DLD1 (cell line): ENCODE results near the gene SAV1.
"Not testable (repeated sequence)": the region's sequence is repeated elsewhere in the genome, so short reads cannot be mapped to it uniquely, and the experiment has no call there.

ENCODE experiments used
- in situ Hi-C: cut with HindIII; loops from 2 replicates; pipeline ENCODE4 v1.10.0; 2017; ENCODE audit warnings: low sequenced_read_pairs

Gene SAV1

DNA sequence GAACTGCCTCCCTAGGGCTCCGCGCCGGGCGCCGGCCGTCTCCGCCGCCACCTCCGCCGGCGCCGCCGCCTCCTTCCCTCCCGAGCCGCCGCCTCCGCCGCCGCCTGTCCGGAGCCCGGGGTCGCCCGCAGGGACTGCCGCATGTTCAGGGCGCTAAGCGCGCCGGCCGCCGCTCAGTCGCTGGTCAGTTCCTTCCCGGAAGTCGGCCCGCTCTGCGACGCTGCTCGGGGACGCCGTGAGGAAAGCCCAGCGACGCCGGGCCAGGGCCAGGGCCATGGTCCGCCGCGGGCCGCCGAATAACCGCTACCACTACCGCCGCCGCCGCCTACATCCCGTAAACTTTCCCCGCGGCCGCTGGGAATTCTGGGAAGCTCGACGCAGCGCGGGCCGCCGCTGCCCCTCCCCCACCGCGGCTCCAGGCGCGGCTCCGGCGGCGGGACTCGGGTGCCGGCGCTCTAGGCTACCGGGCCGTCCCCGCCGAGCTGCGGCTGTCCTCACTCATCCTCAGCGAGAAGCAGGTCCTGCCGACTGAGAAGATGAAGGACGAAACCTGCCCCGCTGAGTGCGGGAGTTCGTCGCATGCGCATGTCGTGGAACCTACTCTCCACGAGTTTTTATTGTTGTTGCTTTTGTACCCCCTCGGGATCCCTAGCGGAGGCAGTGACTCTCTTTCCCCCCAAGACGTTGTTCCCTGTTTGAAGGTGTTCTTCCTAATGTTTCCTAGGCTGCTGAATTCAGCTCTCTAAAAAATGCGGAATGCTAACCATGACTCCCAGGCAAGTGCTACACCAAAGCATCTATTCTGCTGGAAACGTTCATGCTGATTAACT lies at the start of gene SAV1:
TSS of gene SAV1 (minus strand) at position 311 of the 830 bp plus-strand sequence. CDS start 339 bp downstream, outside the sequence.
- in situ Hi-C loops = no loop called here

DNA sequence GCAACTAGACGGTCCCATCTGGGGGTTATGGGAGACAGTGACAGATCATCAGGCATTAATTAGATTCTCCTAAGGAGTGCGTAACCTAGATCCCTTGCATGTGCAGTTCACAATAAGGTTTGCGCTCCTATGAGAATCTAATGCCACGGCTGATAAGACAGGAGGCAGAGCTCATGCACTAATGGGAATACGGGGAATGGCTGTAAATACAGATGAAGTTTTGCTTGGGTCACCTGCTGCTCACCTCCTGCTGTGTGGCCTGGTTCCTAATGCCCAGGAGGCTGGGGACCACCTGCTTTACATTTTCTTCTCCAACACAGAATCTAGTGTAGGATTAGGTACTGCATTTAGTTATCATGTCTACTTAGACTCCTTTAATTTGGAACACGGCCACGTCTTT lies 49.7 kb upstream of the SAV1 start:
- in situ Hi-C loops = no loop called here

DNA sequence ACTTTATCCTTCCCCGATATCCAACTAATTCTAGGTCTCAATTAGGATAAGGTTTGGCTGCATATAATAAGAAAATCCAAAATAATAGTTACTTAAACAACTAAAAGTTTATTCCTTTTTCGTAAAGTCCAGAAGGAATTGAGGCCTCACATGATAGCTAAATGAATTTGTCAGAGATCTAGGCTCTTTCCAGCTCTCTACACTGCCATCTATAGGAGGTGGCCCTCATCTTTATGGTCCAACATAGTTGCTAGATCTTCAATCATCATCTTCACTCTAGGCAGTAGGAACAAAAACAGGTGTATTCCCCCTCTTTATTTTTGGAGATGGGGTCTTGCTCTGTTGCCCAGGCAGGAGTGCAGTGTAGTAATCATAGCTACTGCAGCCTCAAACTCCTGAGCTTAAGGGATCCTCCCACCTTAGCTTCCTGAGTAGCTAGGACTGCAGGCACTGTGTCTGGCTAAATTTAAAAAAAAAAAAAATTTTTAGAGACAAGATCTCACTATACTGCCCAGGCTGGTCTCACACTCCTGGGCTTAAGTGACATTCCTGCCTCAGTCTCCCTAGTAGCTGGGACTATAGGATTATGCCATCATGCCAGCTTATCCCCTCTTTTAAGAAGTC lies 46.5 kb upstream of the SAV1 start:
- in situ Hi-C loops = no loop called here

DNA sequence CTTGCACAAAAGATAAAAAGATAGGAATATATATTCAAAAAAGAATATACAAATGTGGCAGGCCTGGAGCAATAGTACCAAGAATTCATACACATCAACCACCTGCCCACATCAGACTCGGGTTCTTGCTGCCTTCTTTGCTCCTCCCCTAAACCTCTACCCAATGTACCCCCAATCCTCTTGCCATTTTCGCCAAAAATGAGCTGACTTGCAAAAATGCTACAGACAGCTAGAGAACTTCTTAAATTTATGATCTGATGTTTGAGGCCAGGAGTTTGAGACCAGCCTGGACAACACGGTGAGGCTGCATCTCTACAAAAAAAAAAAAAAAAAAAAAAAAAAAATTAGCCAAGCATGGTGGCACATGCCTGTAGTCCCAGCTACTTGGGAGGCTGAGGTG lies 42.9 kb upstream of the SAV1 start:
- in situ Hi-C loops = no loop called here

DNA sequence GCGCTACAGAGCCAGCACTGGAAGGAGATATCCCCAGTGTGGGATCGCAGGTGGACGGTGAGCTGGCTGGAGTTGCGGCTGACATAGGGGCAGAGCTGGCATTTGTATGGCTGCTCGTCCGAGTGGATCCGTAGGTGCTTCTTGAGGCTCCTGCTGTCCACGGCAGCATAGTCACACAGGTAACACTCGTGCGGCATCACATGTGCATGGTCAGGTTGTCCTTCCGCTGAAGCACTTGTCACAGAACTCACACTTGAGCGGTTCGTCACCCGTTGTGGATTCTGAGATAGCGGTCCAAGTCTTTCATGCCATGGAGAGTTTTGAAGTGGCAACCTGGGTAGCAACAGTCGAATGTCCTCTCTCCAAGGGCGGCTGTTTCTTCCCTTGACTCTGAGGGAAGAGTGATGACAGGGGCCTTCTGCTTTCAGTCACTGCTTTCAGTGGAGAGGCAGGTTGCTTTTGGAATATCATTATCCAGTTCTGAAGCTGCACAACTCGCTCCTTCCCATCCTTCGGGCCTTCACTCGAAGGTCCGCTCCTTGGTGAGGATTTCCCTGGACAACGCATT lies 37.0 kb upstream of the SAV1 start:
- in situ Hi-C loops = no loop called here

DNA sequence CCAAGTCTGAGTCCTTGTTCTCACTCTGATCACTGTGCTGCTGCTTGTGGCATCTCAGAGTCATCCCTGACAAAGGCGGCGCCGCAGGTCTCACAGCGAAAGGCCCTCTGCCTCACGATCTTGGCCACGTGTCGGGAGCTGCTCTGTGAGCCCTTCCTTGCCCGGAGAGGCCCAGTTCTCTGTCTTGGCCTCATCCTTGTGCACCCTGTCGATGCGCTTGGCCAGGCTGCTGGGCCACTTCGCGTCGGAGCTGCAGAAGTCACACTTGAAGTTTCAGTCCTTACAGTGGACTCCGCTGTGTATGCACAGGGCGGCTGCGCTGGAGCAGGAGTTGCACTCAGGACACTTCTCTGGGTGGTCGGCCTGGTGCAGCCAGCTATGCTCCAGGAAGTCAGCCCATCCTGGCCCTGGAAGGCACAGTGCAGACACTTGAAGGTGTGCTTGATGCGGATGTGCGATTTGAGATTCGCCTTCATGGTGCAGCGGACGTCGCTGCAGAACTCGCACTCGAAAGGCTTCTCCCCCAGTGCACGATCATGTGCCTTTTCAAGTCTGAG lies 36.4 kb upstream of the SAV1 start:
- in situ Hi-C loops = no loop called here

DNA sequence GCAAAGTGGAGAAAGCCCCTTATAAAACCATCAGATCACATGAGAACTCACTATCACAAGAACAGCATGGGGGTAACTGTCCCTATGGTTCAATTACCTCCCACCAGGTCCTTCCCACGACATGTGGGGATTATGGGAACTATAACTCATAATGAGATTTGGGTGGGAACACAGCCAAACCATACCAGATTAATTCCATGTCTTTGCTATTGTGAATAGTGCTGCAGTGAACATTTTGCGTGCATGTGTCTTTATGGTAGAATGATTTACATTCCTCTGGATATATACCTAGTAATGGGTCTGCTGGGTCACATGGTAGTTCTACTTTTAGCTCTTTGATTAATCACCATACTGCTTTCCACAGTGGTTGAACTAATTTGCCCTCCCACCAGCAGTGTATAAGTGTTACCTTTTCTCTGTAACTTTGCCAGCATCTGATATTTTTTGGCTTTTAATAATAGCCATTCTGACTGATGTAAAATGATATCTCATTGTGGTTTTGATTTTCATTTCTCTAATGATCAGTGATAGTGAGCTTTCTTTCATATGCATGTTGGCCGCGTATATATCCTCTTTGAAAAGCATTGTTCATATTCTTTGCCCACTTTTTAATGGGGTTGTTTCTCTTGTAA lies 29.7 kb upstream of the SAV1 start:
- in situ Hi-C loops = no loop called here

DNA sequence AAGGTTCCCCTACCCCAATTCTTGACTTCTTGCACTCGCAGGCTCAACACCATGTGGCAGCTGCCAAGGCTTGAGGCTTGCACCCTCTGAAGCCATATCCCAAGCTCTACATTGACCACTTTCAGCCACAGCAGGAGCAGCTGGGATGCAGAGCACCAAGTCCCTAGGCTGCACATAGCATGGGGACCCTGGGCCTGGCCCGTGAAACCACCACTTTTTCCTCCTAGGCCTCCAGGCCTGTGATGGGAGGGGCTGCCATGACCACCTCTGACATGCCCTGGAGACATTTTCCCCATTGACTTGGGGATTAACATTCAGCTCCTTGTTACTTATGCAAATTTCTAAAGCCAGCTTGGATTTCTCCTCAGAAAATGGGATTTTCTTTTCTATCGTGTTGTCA lies 26.2 kb upstream of the SAV1 start:
- in situ Hi-C loops = not testable (repeated sequence)

DNA sequence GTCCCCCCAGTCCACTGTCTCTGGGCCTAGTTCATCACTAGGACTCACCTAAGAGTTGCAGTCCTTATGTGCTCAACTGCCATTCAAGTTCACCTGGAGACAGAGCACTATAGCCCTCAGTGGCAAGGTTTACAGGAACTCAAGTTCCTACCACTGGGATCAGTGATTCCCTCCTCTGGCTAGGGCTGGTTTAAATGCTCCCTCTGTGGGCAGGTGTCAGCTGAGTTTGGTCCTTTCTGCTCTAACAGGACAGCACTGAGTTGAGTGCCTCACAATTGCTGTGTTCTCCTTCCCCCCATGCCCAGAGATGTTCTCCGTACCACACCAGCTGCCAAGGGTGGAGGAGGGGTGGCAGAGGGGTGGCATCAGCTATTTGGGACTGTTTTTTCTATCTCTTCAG lies 20.8 kb upstream of the SAV1 start:
- in situ Hi-C loops = no loop called here

DNA sequence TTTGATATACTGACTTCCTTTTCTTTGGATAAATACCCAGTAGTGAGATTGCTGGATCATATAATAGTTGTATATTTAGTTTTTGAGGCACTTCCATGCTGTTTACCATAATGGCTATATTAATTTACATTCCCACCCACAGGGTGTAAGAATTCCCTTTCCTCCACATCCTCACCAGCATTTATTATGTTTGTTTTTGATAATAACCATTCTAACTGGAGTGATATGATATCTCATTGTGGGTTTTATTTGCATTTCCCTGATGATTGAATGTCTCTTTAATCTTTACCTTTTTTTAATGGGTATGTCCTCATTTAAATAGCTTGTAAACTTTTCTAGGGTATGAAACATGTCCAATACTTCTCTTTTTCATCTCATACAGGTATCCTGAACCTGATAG lies 11.6 kb upstream of the SAV1 start:
- in situ Hi-C loops = no loop called here

DNA sequence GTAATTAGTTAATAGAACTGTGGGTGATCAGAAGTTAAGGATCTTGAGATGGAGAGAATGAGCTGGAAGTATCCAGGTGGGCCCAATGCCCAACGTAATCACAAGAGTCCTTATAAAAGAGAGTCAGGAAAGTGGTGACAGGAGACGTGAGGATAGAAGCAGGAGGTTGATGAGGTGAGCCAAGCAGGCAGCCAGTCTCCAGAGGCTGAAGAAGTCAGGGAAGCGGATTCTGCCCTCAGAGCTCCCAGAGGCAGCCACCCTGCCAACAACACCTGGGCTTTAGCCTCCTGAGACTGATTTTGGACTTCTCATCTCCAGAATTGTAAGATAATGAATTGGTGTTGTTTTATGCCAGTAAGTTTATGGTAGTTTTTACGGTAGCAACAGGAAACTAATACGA lies 10.1 kb upstream of the SAV1 start:
- in situ Hi-C loops = no loop called here

DNA sequence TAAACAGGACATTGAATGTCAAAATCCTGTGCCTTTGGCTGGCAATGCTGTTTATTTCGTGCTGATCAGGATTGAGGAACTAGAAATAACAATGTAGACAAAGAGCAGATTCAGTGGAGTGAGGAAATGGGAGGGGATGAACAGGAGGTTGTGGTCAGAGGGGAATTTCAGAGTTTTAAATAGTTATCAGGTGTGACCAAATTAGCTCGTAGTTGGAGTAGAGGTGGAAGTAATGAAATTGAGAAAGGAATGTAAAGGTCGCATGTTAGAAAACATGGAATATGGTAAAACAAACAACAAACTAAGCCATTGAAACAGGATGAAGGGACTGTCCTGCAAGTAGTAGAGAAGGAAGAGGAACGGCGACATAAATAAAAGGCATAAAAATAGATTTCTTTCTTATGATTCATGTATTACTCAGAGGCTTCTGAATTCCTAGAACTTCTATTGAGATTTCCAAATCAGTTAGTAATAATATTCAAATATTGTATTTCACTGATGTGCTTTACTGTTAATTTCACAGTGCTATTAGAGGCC lies 9.5 kb upstream of the SAV1 start:
- in situ Hi-C loops = no loop called here

DNA sequence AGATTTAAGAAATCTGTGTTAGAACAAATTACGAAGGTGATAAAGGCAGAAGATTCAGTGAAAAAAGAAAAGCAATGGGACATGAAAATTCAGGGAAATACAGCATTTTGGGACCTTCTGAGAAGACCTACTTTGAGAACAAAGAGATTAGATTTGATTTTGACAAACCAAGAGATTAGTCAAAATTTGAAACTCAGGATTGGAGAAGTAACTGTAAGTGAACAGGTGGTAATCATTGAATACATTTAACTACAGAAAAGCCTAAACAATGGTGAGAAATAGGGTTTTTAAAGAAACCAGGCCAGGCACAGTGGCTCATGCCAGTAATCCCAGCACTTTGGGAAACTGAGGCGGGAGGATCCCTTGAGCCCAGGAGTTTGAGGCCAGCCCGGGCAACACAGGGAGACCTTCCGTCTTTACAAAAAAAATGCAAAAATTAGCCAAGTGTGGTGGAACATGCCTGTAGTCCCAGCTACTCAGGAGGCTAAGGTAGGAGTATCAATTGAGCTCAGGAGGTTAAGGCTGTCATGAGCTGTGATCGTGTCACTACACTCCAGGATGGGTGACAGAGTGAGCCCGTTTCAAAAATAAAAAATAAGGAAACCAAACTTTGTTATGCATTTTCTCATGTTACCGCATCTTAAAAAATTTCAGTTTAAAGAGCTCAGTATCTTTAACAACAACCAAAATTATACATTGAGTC lies 8.9 kb upstream of the SAV1 start:
- in situ Hi-C loops = no loop called here

DNA sequence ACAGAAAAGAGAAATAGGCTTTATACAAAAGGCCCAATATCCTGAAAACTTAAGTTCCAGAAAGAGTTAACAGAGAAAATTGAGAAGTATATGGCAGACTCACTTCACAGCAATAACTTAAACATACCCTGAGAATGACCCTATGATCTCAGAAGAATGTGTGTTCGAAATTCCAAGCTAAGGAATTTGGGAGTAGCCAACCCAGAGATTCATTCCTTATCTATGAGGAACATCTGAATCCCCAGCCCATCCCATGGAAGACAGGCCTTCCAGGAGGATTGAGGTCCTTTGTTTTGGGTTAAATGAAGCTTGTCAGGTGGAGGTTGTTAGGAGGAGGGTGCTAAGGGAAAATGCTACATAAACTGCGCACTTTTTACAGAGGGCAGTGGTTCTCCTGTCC lies 7.5 kb upstream of the SAV1 start:
- in situ Hi-C loops = no loop called here

DNA sequence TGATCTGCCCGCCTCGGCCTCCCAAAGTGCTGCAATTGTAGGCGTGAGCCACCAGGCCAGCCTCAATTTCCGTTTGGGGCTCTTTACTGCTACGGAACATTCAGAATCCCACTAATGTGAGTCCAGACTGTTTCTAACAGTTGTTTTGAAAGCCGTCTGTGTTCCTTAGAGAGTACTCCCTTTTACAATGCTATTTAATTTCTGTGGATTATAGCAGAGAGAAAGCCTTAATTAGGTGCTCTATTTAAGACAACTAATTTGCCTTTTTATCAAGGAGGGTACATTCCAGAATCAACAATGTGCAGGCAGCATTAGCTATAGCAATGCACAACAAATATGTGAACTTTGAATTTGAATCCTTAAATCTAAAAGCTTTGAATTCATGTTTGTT lies 2.8 kb upstream of the SAV1 start:
- in situ Hi-C loops = no loop called here

DNA sequence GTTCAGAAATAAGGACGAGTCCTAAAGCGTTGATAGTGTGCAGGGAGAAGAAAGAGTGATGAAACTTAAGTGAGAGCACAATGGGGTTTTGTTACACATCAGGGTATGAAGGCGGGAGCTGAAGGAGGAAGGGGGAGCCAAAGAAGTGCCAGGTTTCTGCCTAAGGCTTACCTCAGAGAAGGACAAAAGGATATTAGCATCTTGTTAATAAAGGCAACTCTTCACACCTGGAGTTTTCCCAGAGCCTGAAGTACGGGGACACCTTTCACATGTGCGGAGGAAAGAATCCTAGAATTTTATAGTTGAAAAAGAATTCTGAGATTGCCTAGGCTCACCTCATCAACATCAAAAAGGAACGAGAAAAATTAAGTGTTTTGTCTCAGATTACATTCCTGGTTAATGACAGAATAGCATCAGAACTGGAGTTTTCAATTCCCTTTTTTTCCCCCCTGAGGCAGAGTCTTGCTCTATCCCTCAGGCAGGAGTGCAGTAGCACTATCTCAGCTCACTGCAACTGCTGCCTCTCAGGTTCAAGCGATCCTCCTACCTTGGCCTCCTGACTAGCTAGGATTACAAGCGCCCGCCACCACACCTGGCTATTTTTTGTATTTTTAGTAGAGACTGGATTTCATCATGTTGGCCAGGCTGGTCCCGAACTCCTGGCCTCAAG lies 2.2 kb upstream of the SAV1 start:
- in situ Hi-C loops = no loop called here

DNA sequence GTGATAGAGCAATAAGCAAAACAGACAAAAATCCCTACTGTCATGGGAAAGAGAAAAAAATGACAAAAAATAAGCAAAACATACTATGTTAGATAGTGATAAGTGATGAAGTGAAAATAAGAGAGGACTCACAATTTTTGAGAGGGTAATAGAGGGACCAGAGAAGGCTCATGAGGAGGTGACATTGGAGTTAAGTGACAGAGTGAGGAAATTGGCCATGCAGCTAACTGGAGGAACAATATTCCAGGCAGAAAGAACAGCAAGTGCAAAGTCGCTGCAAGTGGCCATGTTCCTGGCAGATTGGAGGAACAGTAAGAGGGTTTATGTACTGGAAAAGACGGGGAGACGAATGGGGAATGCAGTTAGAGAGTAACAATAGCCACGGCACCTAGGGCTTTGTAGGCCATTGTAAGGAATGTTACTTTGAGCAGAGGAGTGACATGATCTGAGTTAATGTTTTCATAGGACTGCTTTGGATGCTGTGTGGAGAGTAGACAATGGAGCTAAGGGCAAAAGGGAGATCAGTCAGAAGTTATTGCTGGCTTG lies 1.4 kb upstream of the SAV1 start:
- in situ Hi-C loops = no loop called here

DNA sequence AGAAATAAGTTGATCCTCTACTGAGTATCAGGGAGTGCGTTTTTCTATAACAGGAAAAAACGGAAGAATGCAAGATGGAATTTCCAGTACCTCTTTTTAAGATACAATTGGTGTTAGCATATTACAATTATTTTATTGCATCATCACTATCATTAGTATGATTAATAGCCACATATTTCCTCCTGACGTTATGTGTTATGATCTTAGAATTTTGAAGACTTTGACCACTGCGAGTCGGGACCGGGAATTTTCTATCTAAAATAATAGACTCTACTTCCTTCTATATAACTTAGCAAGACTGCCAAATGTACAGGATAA lies 679 bp upstream of the SAV1 start:
- in situ Hi-C loops = no loop called here

DNA sequence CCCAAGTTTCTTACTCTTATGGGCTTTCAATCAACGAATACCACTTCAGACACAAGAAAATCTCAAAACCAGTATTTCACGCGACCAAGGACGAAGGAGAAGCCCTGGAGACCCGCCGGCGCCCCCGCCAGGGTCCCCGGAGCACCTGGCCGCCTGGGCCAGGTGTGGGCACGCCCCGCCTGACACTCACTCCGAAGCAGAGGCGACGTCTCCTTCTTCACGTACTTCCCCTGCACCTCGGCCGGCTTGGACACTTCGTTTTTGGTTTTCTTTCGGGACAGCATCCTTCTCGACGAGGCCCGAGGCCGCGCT lies 466 bp downstream of the SAV1 start:
- in situ Hi-C loops = no loop called here
